Left lung (tissue), 10 donors: Measurements from ENCODE around the gene ITFG1. TPM values are rescaled to one million over a fixed set of nuclear protein-coding genes. Genes with fewer than 3 reads are reported as not detected.

Experiments used
- ATAC-seq: fragments of 200-7000 bp; cut with Tn5 transposase; one replicate; pipeline ENCODE4 v1.9.1; 2020; ENCODE audit warnings: moderate library complexity
- DNase-seq, 4 donors: peaks; one replicate each; pipeline ENCODE4 v3.0.0-alpha.2; 2013 to 2020
- H3K27ac ChIP-seq, 2 donors: fragments of 200-600 bp; sonication (generic) in 1 of 2; one replicate each; pipeline versions ENCODE4 v1.5.0 to v1.8.0; 2020 to 2021
- H3K27me3 ChIP-seq, 2 donors: fragments of 200-600 bp; sonication (generic) in 1 of 2; one replicate each; pipeline versions ENCODE4 v1.5.0 to v1.8.0; 2020 to 2021
- H3K36me3 ChIP-seq, 2 donors: fragments of 200-600 bp; sonication (generic) in 1 of 2; one replicate each; pipeline versions ENCODE4 v1.5.0 to v1.8.0; 2020 to 2021
- H3K4me1 ChIP-seq, 2 donors: fragments of 200-600 bp; one replicate each; pipeline ENCODE4 v1.8.0; 2021
- H3K4me3 ChIP-seq, 2 donors: fragments of 200-600 bp; sonication (generic) in 1 of 2; one replicate each; pipeline versions ENCODE4 v1.5.0 to v1.8.0; 2020 to 2021; ENCODE audit warnings: mild to moderate bottlenecking in 1 of 2
- H3K9me3 ChIP-seq, 2 donors: fragments of 200-600 bp; sonication (generic) in 1 of 2; one replicate each; pipeline versions ENCODE4 v1.5.0 to v1.8.0; 2020 to 2021
- CTCF ChIP-seq, 2 donors: fragments of 200-600 bp; sonication (generic) in 1 of 2; IDR thresholded peaks; one replicate each; pipeline versions ENCODE4 v1.5.0 to v1.8.0; 2021; ENCODE audit warnings: antibody characterized with exemption in 2 of 2
- intact Hi-C, 2 donors: fragments of 100-400 bp; cut with DNase I; formaldehyde crosslinking; loops; one replicate each; pipeline versions ENCODE4 v1.11.2 to v1.14.2; 2022
- polyA plus RNA-seq, 6 donors: library from polyadenylated mRNA; unstranded; fragments of 120-200 nt; gene quantifications; one replicate each; pipeline ENCODE4 v1.2.1, GENCODE V29; 2013; ENCODE audit not compliant: insufficient read length in 6 of 6
- total RNA-seq, 2 donors: library from RNA; stranded (reverse); fragmentation: NEBNext Ultra II Directional; extraction: Animal tissue kit (Norgen Biotek cat#: 25700); gene quantifications; one replicate each; pipeline ENCODE4 v1.2.1, GENCODE V29; 2021
- donor health status: DM: no; HTN: yes; CAD: no.
- donor health status: DM: no; HTN: no; CAD: no.

ITFG1 gene
- total and polyA plus RNA-seq, 8 donors, result 62.5 to 80.0 (median 69.2) TPM

DNA sequence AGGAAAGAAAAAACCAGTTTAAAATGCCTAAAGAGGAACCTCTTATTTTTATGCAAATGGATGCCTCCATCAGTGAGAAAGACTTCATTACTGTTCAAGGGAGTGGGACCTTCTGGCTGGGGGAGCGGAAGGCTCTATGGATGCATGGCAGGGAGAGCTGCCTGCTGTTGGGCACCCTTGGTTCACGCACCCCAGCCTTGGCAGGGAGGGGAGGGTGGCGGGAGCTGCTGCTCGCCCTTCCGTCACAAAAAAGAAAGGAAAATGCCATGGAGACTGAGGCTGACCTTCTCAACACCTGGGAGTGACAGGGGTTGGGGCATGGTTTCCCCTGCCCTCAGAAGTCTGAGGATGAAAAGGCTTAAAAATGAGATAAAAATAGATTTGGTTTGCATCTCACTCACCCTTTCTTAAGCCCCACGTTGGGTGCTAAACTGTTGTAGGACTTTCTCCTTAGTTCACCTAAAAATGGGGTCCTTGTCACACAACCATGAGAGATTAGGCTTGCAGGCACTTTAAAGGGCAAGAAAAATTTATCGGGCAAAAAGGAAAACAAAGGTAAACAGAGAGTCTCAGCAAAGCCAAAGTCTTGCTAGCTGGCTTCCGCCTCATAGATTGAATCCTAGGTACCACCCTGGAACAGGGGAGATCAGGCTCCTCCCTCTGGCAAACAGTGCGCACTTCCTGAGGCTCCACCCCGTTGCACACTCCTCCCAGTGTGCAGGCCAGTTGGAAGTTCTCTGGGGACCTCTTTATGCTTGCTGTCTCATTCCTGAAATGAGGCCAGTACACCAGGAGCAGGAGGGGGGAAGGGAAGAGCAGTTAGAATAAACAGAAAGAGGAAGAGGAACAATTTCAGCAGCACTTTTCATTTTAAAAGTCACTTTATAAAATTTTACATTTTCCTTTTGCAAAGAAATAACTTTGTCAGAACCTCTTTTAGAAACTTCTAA, 31.8 kb upstream of the ITFG1 start:
- Histone ChIP-seq H3K27me3 (no peaks in the 10 kb centered on the region), H3K36me3 (peaks cover 0 to 24% of the 10 kb centered on the region in 2 donors), H3K27ac (peak overlapping the region; percentile 55 to 80), H3K9me3 (peaks cover 0 to 44% of the 10 kb centered on the region in 2 donors), H3K4me1 (peaks cover 0 to 25% of the 10 kb centered on the region in 2 donors), H3K4me3 (no peak overlapping the region)
- no peak for TF ChIP-seq CTCF (IDR thresholded peaks at IDR 0.05)
- DNase-seq, result peak in 3 of 4 donors; percentile 27 to 83 (median 78)
- peak; percentile 97 for ATAC-seq
- intact Hi-C loops, result no loop called here

GRCh38 chr16:47492036-47492427, 31.2 kb upstream of the ITFG1 start:
- H3K4me3 ChIP-seq, result no peak overlapping the region
- no peaks in the 10 kb centered on the region for H3K27me3 ChIP-seq
- intact Hi-C loops, result no loop called here
- H3K36me3 ChIP-seq, result peaks cover 0 to 24% of the 10 kb centered on the region in 2 donors
- TF ChIP-seq CTCF (IDR thresholded peaks at IDR 0.05), result no peak
- ATAC-seq, result no peak
- peaks cover 0 to 25% of the 10 kb centered on the region in 2 donors for H3K4me1 ChIP-seq
- DNase-seq, result no peak
- peak overlapping the region; percentile 55 to 80 for H3K27ac ChIP-seq
- peaks cover 0 to 45% of the 10 kb centered on the region in 2 donors for H3K9me3 ChIP-seq

GRCh38 chr16:47490471-47490870, 29.6 kb upstream of the ITFG1 start:
- intact Hi-C loops, result no loop called here

GRCh38 chr16:47488051-47488450, 27.2 kb upstream of the ITFG1 start:
- Histone ChIP-seq H3K27me3 (no peaks in the 10 kb centered on the region), H3K4me3 (no peak overlapping the region), H3K9me3 (peaks cover 0 to 45% of the 10 kb centered on the region in 2 donors), H3K4me1 (peaks cover 0 to 11% of the 10 kb centered on the region in 2 donors), H3K36me3 (peaks cover 0 to 24% of the 10 kb centered on the region in 2 donors), H3K27ac (no peak overlapping the region)
- ATAC-seq, result no peak
- intact Hi-C loops, result no loop called here
- DNase-seq, result no peak
- no peak for TF ChIP-seq CTCF (IDR thresholded peaks at IDR 0.05)

More at GRCh38 chr16:47490471-47490870, 29.6 kb upstream of the ITFG1 start:
- Histone ChIP-seq H3K4me3 (no peak overlapping the region), H3K27ac (no peak overlapping the region), H3K27me3 (no peaks in the 10 kb centered on the region), H3K4me1 (peaks cover 0 to 25% of the 10 kb centered on the region in 2 donors), H3K9me3 (peaks cover 0 to 45% of the 10 kb centered on the region in 2 donors), H3K36me3 (peaks cover 0 to 24% of the 10 kb centered on the region in 2 donors)
- DNase-seq (no peak), ATAC-seq (no peak)
- no peak for TF ChIP-seq CTCF (IDR thresholded peaks at IDR 0.05)

DNA sequence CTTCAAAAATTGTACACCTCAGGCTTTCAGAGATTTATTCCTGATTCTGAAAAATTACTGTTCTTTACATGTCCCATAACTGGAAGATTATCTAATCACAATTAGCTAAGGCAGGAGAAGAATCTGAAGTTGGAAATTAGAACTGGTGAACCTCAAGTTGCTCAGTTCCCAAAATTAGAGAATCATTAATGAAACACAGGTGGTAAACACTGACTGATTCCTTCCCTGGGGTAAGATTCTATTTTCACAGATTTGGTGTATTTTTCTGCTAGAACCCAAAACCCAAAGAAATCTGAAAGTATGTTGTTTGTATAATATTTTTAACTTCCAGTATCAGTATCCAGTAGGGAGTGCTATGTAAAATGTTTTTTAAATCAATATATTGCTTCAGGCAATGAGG, 26.0 kb upstream of the ITFG1 start:
- no peaks in the 10 kb centered on the region for H3K27me3 ChIP-seq
- intact Hi-C loops, result no loop called here
- no peaks in the 10 kb centered on the region for H3K4me1 ChIP-seq
- no peak for ATAC-seq
- no peak overlapping the region for H3K4me3 ChIP-seq
- no peak for DNase-seq
- H3K36me3 ChIP-seq, result peaks cover 0 to 24% of the 10 kb centered on the region in 2 donors
- peaks cover 0 to 42% of the 10 kb centered on the region in 2 donors for H3K9me3 ChIP-seq
- no peak overlapping the region for H3K27ac ChIP-seq
- no peak for TF ChIP-seq CTCF (IDR thresholded peaks at IDR 0.05)
